Measurements from ENCODE around the gene RIPPLY2. TPM values are rescaled to one million over a fixed set of nuclear protein-coding genes. Genes with fewer than 3 reads are reported as not detected.

RIPPLY2 gene
- total and polyA plus RNA-seq, 2 experiments from 2014 or later, result 0.45 to 0.49 TPM

GRCh38 chr6:83849610-83850009 is 3.5 kb upstream of the RIPPLY2 start:
- Histone ChIP-seq H3K4me1 (ENCODE audit: low read depth) (no peaks in the 10 kb centered on the region), H3K9me3 (ENCODE audit: low read depth) (no peaks in the 10 kb centered on the region), H3K4me3 (no peak overlapping the region), H3K27ac (no peak overlapping the region), H3K27me3 (peaks cover 27% of the 10 kb centered on the region), H3K36me3 (no peaks in the 10 kb centered on the region)
- no peak for TF ChIP-seq CTCF (IDR thresholded peaks at IDR 0.05; ENCODE audit: low read depth, low read length)
- DNase-seq (ENCODE audit: low read depth in 1 of 2, low spot score in 1 of 2), result no peak

- peak in 1 of 2 donors; percentile 5 for DNase-seq (ENCODE audit: low read depth in 1 of 2, low spot score in 1 of 2)
- H3K4me3 ChIP-seq, result peak overlapping the region; percentile 50
- H3K27me3 ChIP-seq, result peaks cover 39% of the 10 kb centered on the region
- no peak for TF ChIP-seq CTCF (IDR thresholded peaks at IDR 0.05; ENCODE audit: low read depth, low read length)
- H3K4me1 ChIP-seq (ENCODE audit: low read depth), result no peaks in the 10 kb centered on the region
- H3K27ac ChIP-seq, result no peak overlapping the region
- H3K36me3 ChIP-seq, result no peaks in the 10 kb centered on the region
- no peaks in the 10 kb centered on the region for H3K9me3 ChIP-seq (ENCODE audit: low read depth)
Observed at GRCh38 chr6:83852528-83853177, 507 bp upstream of the RIPPLY2 start.

GRCh38 chr6:83854001-83854501 is 891 bp downstream of the RIPPLY2 start:
- DNase-seq (ENCODE audit: low read depth in 1 of 2, low spot score in 1 of 2), result no peak
- H3K27me3 ChIP-seq, result peaks cover 39% of the 10 kb centered on the region
- no peak for TF ChIP-seq CTCF (IDR thresholded peaks at IDR 0.05; ENCODE audit: low read depth, low read length)

GRCh38 chr6:83854766-83855165 is 1.6 kb downstream of the RIPPLY2 start:
- peaks cover 39% of the 10 kb centered on the region for H3K27me3 ChIP-seq
- H3K9me3 ChIP-seq (ENCODE audit: low read depth), result no peaks in the 10 kb centered on the region
- no peak overlapping the region for H3K4me3 ChIP-seq
- no peak for DNase-seq (ENCODE audit: low read depth in 1 of 2, low spot score in 1 of 2)
- no peak overlapping the region for H3K27ac ChIP-seq
- no peak for TF ChIP-seq CTCF (IDR thresholded peaks at IDR 0.05; ENCODE audit: low read depth, low read length)
- no peaks in the 10 kb centered on the region for H3K36me3 ChIP-seq
- H3K4me1 ChIP-seq (ENCODE audit: low read depth), result no peaks in the 10 kb centered on the region

More at GRCh38 chr6:83854001-83854501, 891 bp downstream of the RIPPLY2 start:
- Histone ChIP-seq H3K36me3 (no peaks in the 10 kb centered on the region), H3K9me3 (ENCODE audit: low read depth) (no peaks in the 10 kb centered on the region), H3K27ac (no peak overlapping the region), H3K4me3 (peak overlapping the region; percentile 50), H3K4me1 (ENCODE audit: low read depth) (no peaks in the 10 kb centered on the region)

GRCh38 chr6:83859410-83860358 is 6.5 kb downstream of the RIPPLY2 start, which contains the start of gene CYB5R4:
Gene CYB5R4, plus strand, starts transcription at chr6:83859689. Its CDS starts 94 bp downstream, at chr6:83859783.
- peak within 1 kb of the TSS; percentile 69 for H3K4me3 ChIP-seq
- TF ChIP-seq CTCF (IDR thresholded peaks at IDR 0.05; ENCODE audit: low read depth, low read length), result peak; percentile 63
- H3K27me3 ChIP-seq, result peaks cover 11% of the 10 kb centered on the region
- peaks cover 4% of the 10 kb centered on the region for H3K36me3 ChIP-seq
- no peaks in the 10 kb centered on the region for H3K4me1 ChIP-seq (ENCODE audit: low read depth)
- H3K27ac ChIP-seq, result peak within 1 kb of the TSS; percentile 7
- no peaks in the 10 kb centered on the region for H3K9me3 ChIP-seq (ENCODE audit: low read depth)
- peak; percentile 97 for DNase-seq (ENCODE audit: low read depth in 1 of 2, low spot score in 1 of 2)

Data from cardiac muscle cell (in vitro differentiated cells and primary cell).